GM23248 (cell line): ENCODE data around the gene DHH. TPM values are rescaled to one million over a fixed set of nuclear protein-coding genes. Genes with fewer than 3 reads are reported as not detected.
A peak's percentile ranks its signal among the peaks of the same experiment; 100 is the strongest.

Experiments used
- DNase-seq: peaks from one replicate; pipeline ENCODE4 v3.0.0-alpha.2; 2015
- H2AFZ ChIP-seq: fragments of 200-600 bp; sonication (generic); 2 replicates; pipeline ENCODE4 v1.6.1; 2016; ENCODE audit warnings: antibody characterized with exemption
- H3F3A ChIP-seq: fragments of 200-600 bp; sonication (generic); 2 replicates; pipeline ENCODE4 v1.6.1; 2016; ENCODE audit warnings: mild to moderate bottlenecking, antibody characterized with exemption, mixed run types; ENCODE audit not compliant: insufficient read depth
- H3K27ac ChIP-seq: fragments of 200-600 bp; sonication (generic); 2 replicates; pipeline ENCODE4 v1.5.1; 2016; ENCODE audit warnings: mild to moderate bottlenecking
- H3K27me3 ChIP-seq: fragments of 200-600 bp; sonication (generic); replicated peaks from 2 replicates; pipeline ENCODE4 v1.6.1; 2016; ENCODE audit warnings: mild to moderate bottlenecking; ENCODE audit not compliant: insufficient read depth
- H3K36me3 ChIP-seq: fragments of 200-600 bp; sonication (generic); 2 replicates; pipeline ENCODE4 v1.6.1; 2016; ENCODE audit warnings: low read depth, mild to moderate bottlenecking
- H3K4me1 ChIP-seq: fragments of 200-600 bp; sonication (generic); 2 replicates; pipeline ENCODE4 v1.6.1; 2016; ENCODE audit warnings: mild to moderate bottlenecking; ENCODE audit not compliant: insufficient read depth
- H3K4me2 ChIP-seq: fragments of 200-600 bp; sonication (generic); one replicate; pipeline ENCODE4 v1.6.1; 2016; ENCODE audit warnings: mild to moderate bottlenecking; ENCODE audit not compliant: unreplicated experiment
- H3K4me3 ChIP-seq: fragments of 200-600 bp; sonication (generic); 2 replicates; pipeline ENCODE4 v1.5.1; 2016; ENCODE audit warnings: mild to moderate bottlenecking
- H3K79me2 ChIP-seq: fragments of 200-600 bp; sonication (generic); 2 replicates; pipeline ENCODE4 v1.6.1; 2016; ENCODE audit warnings: mild to moderate bottlenecking; ENCODE audit not compliant: insufficient read depth
- H3K9ac ChIP-seq: fragments of 200-600 bp; sonication (generic); 2 replicates; pipeline ENCODE4 v1.6.1; 2016; ENCODE audit warnings: mild to moderate bottlenecking
- H3K9me2 ChIP-seq: fragments of 200-600 bp; sonication (generic); 2 replicates; pipeline ENCODE4 v1.6.1; 2016; ENCODE audit warnings: mixed run types, mild to moderate bottlenecking, moderate library complexity; ENCODE audit not compliant: insufficient read depth
- H3K9me3 ChIP-seq: fragments of 200-600 bp; sonication (generic); one replicate; pipeline ENCODE4 v1.6.1; 2017; ENCODE audit warnings: low read depth
- H4K20me1 ChIP-seq: fragments of 200-600 bp; sonication (generic); 2 replicates; pipeline ENCODE4 v1.6.0; 2016; ENCODE audit not compliant: insufficient read depth
- EZH2 ChIP-seq: fragments of 200-600 bp; sonication (generic); IDR thresholded peaks from 2 replicates; pipeline ENCODE4 v1.6.1; 2018; ENCODE audit warnings: antibody characterized with exemption, mild to moderate bottlenecking; ENCODE audit not compliant: insufficient read depth, poor library complexity, severe bottlenecking
- EZH2phosphoT487 ChIP-seq: fragments of 200-600 bp; sonication (generic); IDR thresholded peaks from 2 replicates; pipeline ENCODE4 v1.6.1; 2018; ENCODE audit warnings: antibody characterized with exemption, moderate library complexity, mild to moderate bottlenecking, low read depth; ENCODE audit not compliant: insufficient read depth
- WGBS, 2 experiments: methylation state at CpG; one replicate each; pipeline ENCODE4 v1.1.6; 2015 to 2017; ENCODE audit warnings: low lambda C conversion rate in 2 of 2, low coverage in 1 of 2; ENCODE audit errors: missing lambda C conversion rate in 2 of 2; 5-methylcytosine and 5-hydroxymethylcytosine counted together
- in situ Hi-C: fragments of 300-500 bp; cut with MboI; formaldehyde crosslinking; loops from 2 replicates; pipeline ENCODE4 v1.15.0; 2020
- polyA plus RNA-seq: library from polyadenylated mRNA; unstranded; fragments of >200 nt; fragmentation: Nextera tagmentation; extraction: Ambion mirVana; gene quantifications from 2 replicates; pipeline ENCODE4 v1.2.1, GENCODE V29; 2016
- total RNA-seq: library from RNA; depleted of rRNA; stranded (reverse); fragments of >200 nt; shearing (Covaris generic); gene quantifications from 2 replicates; pipeline ENCODE4 v1.2.3, GENCODE V29; 2014

The DHH gene
- total and polyA plus RNA-seq, 2 experiments from 2014 or later, result not detected

DNA sequence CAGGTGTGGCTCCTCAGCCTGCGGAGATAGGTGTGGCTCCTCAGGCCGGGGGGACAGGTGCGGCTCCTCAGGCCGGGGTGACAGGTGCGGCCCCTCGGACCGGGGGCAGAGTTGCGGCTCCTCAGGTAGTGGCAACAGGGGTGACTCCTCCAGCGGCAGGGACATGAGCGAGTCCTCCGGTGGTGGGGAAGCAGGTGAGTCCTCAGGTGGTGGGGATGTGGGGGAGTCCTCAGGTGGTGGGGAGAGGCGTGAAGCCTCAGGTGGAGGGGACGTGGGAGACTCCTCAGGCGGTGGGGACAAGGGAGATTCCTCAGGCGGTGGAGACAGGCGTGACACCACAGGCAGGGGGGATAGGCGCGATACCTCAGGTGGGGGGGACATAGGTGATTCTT, 43.2 kb downstream of the DHH start:
- 97 to 98% methylated on average over 12 to 18 of the region's 18 CpGs for WGBS, 2 experiments
- no peaks in the 10 kb centered on the region for H3K9me2 ChIP-seq
- no peak overlapping the region for H3K9ac ChIP-seq
- H3F3A ChIP-seq, result peaks cover 1% of the 10 kb centered on the region; the same call in 1 of the 2 replicates
- no peak overlapping the region for H3K4me2 ChIP-seq
- in situ Hi-C loops, result no loop called here
- H3K79me2 ChIP-seq, result peaks cover 95% of the 10 kb centered on the region
- TF ChIP-seq EZH2phosphoT487, result no peak
- no peak for TF ChIP-seq EZH2
- H2AFZ ChIP-seq, result no peak overlapping the region
- peaks cover 16% of the 10 kb centered on the region for H4K20me1 ChIP-seq
- H3K9me3 ChIP-seq, result no peaks in the 10 kb centered on the region
- H3K4me3 ChIP-seq, result no peak overlapping the region
- peaks cover 32% of the 10 kb centered on the region for H3K36me3 ChIP-seq
- H3K27ac ChIP-seq, result no peak overlapping the region
- DNase-seq, result no peak
- H3K4me1 ChIP-seq, result peaks cover 14% of the 10 kb centered on the region
- H3K27me3 ChIP-seq, result no peaks in the 10 kb centered on the region

DNA sequence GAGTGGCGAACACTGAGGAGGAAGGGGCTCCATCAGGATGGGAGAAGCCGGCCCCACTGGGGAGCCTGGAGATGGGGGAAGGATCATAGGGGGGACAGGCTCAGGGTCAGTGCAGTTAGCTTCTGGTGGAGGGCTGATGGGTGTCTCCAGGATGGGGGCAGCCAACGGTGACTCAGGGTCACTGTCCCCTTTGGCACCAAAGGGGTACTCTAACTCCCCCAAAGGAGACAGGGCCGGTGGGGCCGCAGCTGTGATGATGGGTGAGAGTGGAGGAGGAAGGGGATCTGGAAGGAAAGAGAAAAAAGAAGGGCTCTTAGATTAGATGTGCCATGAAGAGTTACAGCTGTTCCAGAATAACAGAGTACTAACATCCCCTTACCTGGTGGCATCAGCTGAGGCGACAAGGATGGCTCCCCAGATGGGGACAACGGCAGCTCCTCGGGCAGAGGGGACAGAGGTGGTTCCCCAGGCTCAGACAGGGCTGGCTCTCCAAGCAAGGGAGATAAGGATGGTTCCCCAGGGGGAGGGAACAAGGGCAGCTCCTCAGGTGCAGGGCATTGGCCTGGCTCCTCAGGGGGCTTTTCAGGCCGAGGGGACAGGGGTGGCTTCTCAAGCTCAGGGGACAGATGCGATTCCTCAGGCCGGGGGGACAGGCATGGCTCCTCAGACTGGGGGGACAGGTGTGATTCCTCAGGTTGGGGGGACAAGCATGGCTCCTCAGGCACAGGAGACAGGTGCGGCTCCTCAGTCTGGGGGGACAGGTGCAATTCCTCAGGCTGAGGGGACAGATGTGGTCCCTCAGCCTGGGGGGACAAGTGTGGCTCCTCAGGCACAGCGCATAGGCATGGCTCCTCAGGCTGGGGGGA, 43.9 kb downstream of the DHH start:
- H3K9me3 ChIP-seq, result no peaks in the 10 kb centered on the region
- H3K9ac ChIP-seq, result no peak overlapping the region
- no peaks in the 10 kb centered on the region for H3K27me3 ChIP-seq
- no peak for DNase-seq
- no peaks in the 10 kb centered on the region for H3K9me2 ChIP-seq
- no peak overlapping the region for H3K27ac ChIP-seq
- no peaks in the 10 kb centered on the region for H3F3A ChIP-seq
- in situ Hi-C loops, result no loop called here
- TF ChIP-seq EZH2phosphoT487, result no peak
- TF ChIP-seq EZH2, result no peak
- peaks cover 14% of the 10 kb centered on the region for H4K20me1 ChIP-seq
- H3K4me3 ChIP-seq, result no peak overlapping the region
- no peak overlapping the region for H3K4me2 ChIP-seq
- H2AFZ ChIP-seq, result no peak overlapping the region
- WGBS, 2 experiments, result 94 to 95% methylated on average over 13 of the region's 13 CpGs
- H3K4me1 ChIP-seq, result peaks cover 8% of the 10 kb centered on the region
- H3K79me2 ChIP-seq, result peaks cover 90% of the 10 kb centered on the region
- H3K36me3 ChIP-seq, result peaks cover 38% of the 10 kb centered on the region

DNA sequence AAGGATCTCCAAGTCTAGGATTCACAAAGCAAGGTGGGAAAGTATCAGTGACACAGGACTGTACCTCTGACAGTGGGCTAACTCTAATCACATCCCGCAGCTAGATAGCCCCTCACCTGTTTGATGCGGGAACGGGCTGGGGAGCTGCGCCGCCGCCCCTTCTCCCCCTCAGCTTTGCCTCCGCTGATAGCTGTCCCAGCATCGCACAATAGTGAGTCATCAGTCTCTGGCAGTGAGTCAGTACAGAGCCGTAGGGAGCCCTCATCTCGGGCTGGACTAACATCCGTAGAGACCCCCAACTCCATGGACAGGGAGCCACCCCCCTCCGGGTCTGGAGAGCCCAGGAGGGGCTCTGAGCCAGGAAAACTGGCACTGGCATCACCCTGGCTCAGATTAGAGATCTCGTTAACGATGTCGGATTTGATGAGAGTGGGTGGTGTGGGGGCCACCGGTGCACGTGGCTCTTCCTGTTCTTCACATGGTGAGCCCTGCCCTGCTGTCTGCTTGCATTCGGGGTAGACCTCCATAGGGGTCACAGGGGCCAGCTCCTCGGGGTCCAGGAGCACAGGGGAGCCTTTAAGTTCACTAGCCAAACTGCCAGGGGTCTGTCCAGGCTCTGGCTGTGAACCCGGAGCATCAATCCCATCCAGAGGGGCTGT, 44.9 kb downstream of the DHH start:
- Histone ChIP-seq H3K4me1 (peaks cover 3% of the 10 kb centered on the region; the same call in 1 of the 2 replicates), H2AFZ (no peak overlapping the region), H3K36me3 (peaks cover 46% of the 10 kb centered on the region), H3K9me3 (no peaks in the 10 kb centered on the region), H3K27ac (no peak overlapping the region), H3K4me3 (no peak overlapping the region), H3K9me2 (no peaks in the 10 kb centered on the region), H3K9ac (no peak overlapping the region), H3K79me2 (peaks cover 80% of the 10 kb centered on the region), H3F3A (no peaks in the 10 kb centered on the region), H4K20me1 (peaks cover 3% of the 10 kb centered on the region), H3K27me3 (no peaks in the 10 kb centered on the region), H3K4me2 (no peak overlapping the region)
- peak; percentile 61 for DNase-seq
- WGBS, 2 experiments, result 73 to 74% methylated on average over 20 of the region's 20 CpGs
- in situ Hi-C loops, result no loop called here
- no peak for TF ChIP-seq EZH2
- TF ChIP-seq EZH2phosphoT487, result no peak

DNA sequence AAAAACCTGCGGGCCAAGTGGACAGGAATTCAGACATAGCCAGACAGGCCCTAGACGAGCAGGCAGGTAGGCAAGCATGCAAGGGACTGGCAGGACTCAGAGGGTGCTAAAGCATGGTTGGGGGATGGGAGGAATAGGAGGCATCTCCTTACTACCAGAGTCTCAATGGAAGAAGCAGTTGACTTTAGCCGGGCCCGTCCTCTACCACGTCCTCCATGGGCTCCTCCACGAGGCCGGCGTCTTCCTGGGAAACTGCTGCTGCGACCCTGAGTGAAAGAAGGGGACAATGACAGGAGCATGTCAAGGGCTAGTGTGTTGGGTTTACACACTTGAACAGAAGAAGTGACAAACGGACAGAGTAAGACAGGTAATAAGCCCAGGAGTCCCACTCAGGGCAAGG, 45.6 kb downstream of the DHH start:
- H3K4me2 ChIP-seq, result no peak overlapping the region
- no peaks in the 10 kb centered on the region for H3K27me3 ChIP-seq
- peaks cover 46% of the 10 kb centered on the region for H3K36me3 ChIP-seq
- peaks cover 73% of the 10 kb centered on the region for H3K79me2 ChIP-seq
- no peak overlapping the region for H3K4me3 ChIP-seq
- no peaks in the 10 kb centered on the region for H3F3A ChIP-seq
- H3K9me3 ChIP-seq, result no peaks in the 10 kb centered on the region
- 90 to 91% methylated on average over 10 of the region's 10 CpGs for WGBS, 2 experiments
- no peaks in the 10 kb centered on the region for H3K9me2 ChIP-seq
- peaks cover 3% of the 10 kb centered on the region; the same call in 1 of the 2 replicates for H3K4me1 ChIP-seq
- H2AFZ ChIP-seq, result no peak overlapping the region
- TF ChIP-seq EZH2phosphoT487 (no peak), EZH2 (no peak)
- no peak overlapping the region for H3K9ac ChIP-seq
- no peak overlapping the region for H3K27ac ChIP-seq
- no peaks in the 10 kb centered on the region for H4K20me1 ChIP-seq
- DNase-seq, result no peak
- in situ Hi-C loops, result no loop called here
